K562 (cell line): Measurements from ENCODE around the gene GPR26. TPM values are rescaled to one million over a fixed set of nuclear protein-coding genes. Genes with fewer than 3 reads are reported as not detected.

Source experiments
- ATAC-seq: fragments of 200-7000 bp; cut with Tn5 transposase; 3 replicates; pipeline ENCODE4 v1.9.1; 2020; ENCODE audit warnings: moderate library complexity
- BruUV-seq: library from RNA; stranded (reverse); fragments of 400-500 nt; replicated peaks from 2 replicates; lab custom pipeline; 2021; lab: Mats Ljungman, UMichigan
- CTCF ChIA-PET: fragments of 300-600 bp; formaldehyde crosslinking; extraction: SDS; loops from one replicate; lab custom pipeline; 2021; ENCODE audit warnings: low intra/inter-chr PET ratio; lab: Yijun Ruan, JAX
- POLR2A ChIA-PET: fragments of 300-600, 350-650 bp; sonication (Branson Sonifier 250); formaldehyde crosslinking; extraction: SDS; loops from one replicate; lab custom pipeline; 2021; ENCODE audit warnings: antibody characterized with exemption, inconsistent platforms; lab: Yijun Ruan, JAX
- DNase-seq, 4 experiments: peaks; one replicate each; pipeline versions ENCODE4 v3.0.0 to v3.0.0-alpha.2; 2011 to 2018; ENCODE audit warnings: low spot score in 3 of 4, mixed read lengths in 3 of 4; ENCODE audit errors: extremely low read depth in 1 of 4
- FAIRE-seq: peaks from 2 replicates; lab custom pipeline; 2011; peaks lifted over from hg19 to GRCh38; lab: Jason Lieb, UNC
- H2AFZ ChIP-seq: 2 replicates; pipeline ENCODE4 v1.6.0; 2011; ENCODE audit warnings: low read depth, low read length, control low read depth, inconsistent platforms
- H3K27ac ChIP-seq: fragments of 200-600 bp; 3 replicates; pipeline ENCODE4 v1.8.0; 2011; ENCODE audit warnings: low read depth, mild to moderate bottlenecking, control low read depth, inconsistent platforms, low read length, moderate library complexity, mixed read lengths; ENCODE audit errors: extremely low read depth
- H3K27me3 ChIP-seq, 2 experiments: fragments of 300-600 bp in 1 of 2; 2 replicates in 1 of 2; 3 replicates in 1 of 2; pipeline versions ENCODE4 v1.6.0 to v1.8.0; 2011; ENCODE audit warnings: inconsistent platforms in 2 of 2, low read length in 2 of 2, mild to moderate bottlenecking in 1 of 2, mixed read lengths in 1 of 2, moderate library complexity in 1 of 2; ENCODE audit not compliant: control insufficient read depth in 2 of 2, insufficient read depth in 2 of 2
- H3K36me3 ChIP-seq: fragments of 300-600 bp; 3 replicates; pipeline ENCODE4 v1.8.0; 2011; ENCODE audit warnings: mild to moderate bottlenecking, low read length, inconsistent platforms; ENCODE audit not compliant: control insufficient read depth, insufficient read depth
- H3K4me1 ChIP-seq, 2 experiments: fragments of 200-600 bp in 1 of 2; replicated peaks in 1 of 2; 2 replicates in 1 of 2; 3 replicates in 1 of 2; pipeline versions ENCODE4 v1.5.1 to v1.8.0; 2011; ENCODE audit warnings: inconsistent platforms in 2 of 2, low read length in 2 of 2, mild to moderate bottlenecking in 1 of 2, mixed read lengths in 1 of 2, moderate library complexity in 1 of 2; ENCODE audit not compliant: control insufficient read depth in 2 of 2, insufficient read depth in 2 of 2
- H3K4me2 ChIP-seq: 2 replicates; pipeline ENCODE4 v1.6.1; 2011; ENCODE audit warnings: low read length, control low read depth, inconsistent platforms, mixed read lengths; ENCODE audit not compliant: insufficient read depth
- H3K4me3 ChIP-seq: fragments of 200-600 bp; sonication (generic), shearing (Covaris generic); 2 replicates; pipeline ENCODE4 v1.5.1; 2016; ENCODE audit warnings: control low read depth, inconsistent platforms
- H3K79me2 ChIP-seq: fragments of 200-600 bp; 3 replicates; pipeline ENCODE4 v1.8.0; 2011; ENCODE audit warnings: low read length, inconsistent platforms; ENCODE audit not compliant: control insufficient read depth, insufficient read depth
- H3K9ac ChIP-seq, 2 experiments: 2 replicates each; pipeline versions ENCODE4 v1.6.0 to v1.6.1; 2011; ENCODE audit warnings: low read depth in 2 of 2, low read length in 2 of 2, control low read depth in 1 of 2, inconsistent platforms in 1 of 2, mild to moderate bottlenecking in 1 of 2, mixed read lengths in 1 of 2; ENCODE audit not compliant: insufficient read depth in 1 of 2
- H3K9me1 ChIP-seq: one replicate; pipeline ENCODE4 v1.6.0; 2011; ENCODE audit warnings: inconsistent platforms, mild to moderate bottlenecking, low read length, moderate library complexity; ENCODE audit not compliant: control insufficient read depth, insufficient read depth
- H3K9me3 ChIP-seq: replicated peaks from 2 replicates; pipeline ENCODE4 v1.5.1; 2011; ENCODE audit warnings: low read depth, low read length, inconsistent platforms; ENCODE audit not compliant: control insufficient read depth, insufficient read depth
- H4K20me1 ChIP-seq: replicated peaks from 2 replicates; pipeline ENCODE4 v1.6.1; 2011; ENCODE audit warnings: low read length, inconsistent platforms, mixed read lengths; ENCODE audit not compliant: control insufficient read depth, insufficient read depth
- FOXM1 ChIP-seq, 2 experiments: fragments of 450-650 bp in 1 of 2; sonication (generic) in 1 of 2; formaldehyde crosslinking in 1 of 2; IDR thresholded peaks; 2 replicates each; pipeline versions ENCODE4 v1.6.1 to v1.9.0; 2017 to 2022; ENCODE audit warnings: low read depth in 2 of 2, mild to moderate bottlenecking in 2 of 2, missing genetic modification reagents in 1 of 2, moderate library complexity in 1 of 2
- HSF4 ChIP-seq: fragments of 250-450 bp; sonication (Bioruptor Pico); IDR thresholded peaks from 2 replicates; pipeline ENCODE4 v2.1.2; 2022; ENCODE audit warnings: mild to moderate bottlenecking, moderate library complexity, borderline replicate concordance
- KLF10 ChIP-seq: fragments of 250-450 bp; sonication (Bioruptor Pico); IDR thresholded peaks from 2 replicates; pipeline ENCODE4 v1.6.1; 2021; ENCODE audit warnings: matching md5 sums
- NFE2L1 ChIP-seq: fragments of 450-650 bp; IDR thresholded peaks from 2 replicates; pipeline ENCODE4 v1.6.1; 2016; ENCODE audit warnings: missing genetic modification characterization, low read depth, mild to moderate bottlenecking, missing compliant biosample characterization, moderate library complexity, borderline replicate concordance
- WGBS: fragments of 100-300 bp; shearing (Covaris generic); methylation state at CpG from one replicate; pipeline ENCODE4 v1.1.6; 2016; ENCODE audit warnings: low coverage, mixed read lengths; ENCODE audit not compliant: insufficient coverage; ENCODE audit errors: missing lambda C conversion rate; 5-methylcytosine and 5-hydroxymethylcytosine counted together
- in situ Hi-C: fragments of 300-500 bp; cut with MboI; formaldehyde crosslinking; loops from 4 replicates; pipeline ENCODE4 v1.15.0; 2018; ENCODE audit warnings: inconsistent platforms, mixed read lengths
- intact Hi-C: fragments of 100-400 bp; cut with micrococcal nuclease; formaldehyde crosslinking; loops from 2 replicates; pipeline ENCODE4 v1.14.2; 2022
- polyA plus RNA-seq, 8 experiments: library from polyadenylated mRNA; depleted of rRNA in 4 of 8; stranded (reverse) in 5 of 8; unstranded in 3 of 8; fragments of >200 nt; fragmentation: Nextera tagmentation in 2 of 8; fragmentation: Illumina TruSeq in 1 of 8; extraction: Ambion mirVana in 2 of 8; extraction: Trizol in 1 of 8; gene quantifications; 2 replicates each; pipeline versions ENCODE4 v1.2.1 to v1.2.3, GENCODE V29; 2011 to 2014; ENCODE audit warnings: inconsistent platforms in 1 of 8, missing spikeins in 1 of 8
- total RNA-seq, 7 experiments: library from RNA; depleted of rRNA in 6 of 7; stranded (reverse); fragments of >200 nt in 6 of 7; fragmentation: Illumina TruSeq in 2 of 7; extraction: Trizol in 2 of 7; gene quantifications; 2 replicates each; pipeline versions ENCODE4 v1.2.1 to v1.2.3, GENCODE V29; 2011 to 2021; ENCODE audit warnings: low replicate concordance in 1 of 7
- TF ChIP-seq, protein P1 (sequence below): fragments of 450-650 bp; IDR thresholded peaks from 2 replicates; pipeline ENCODE4 v1.6.1; 2016; ENCODE audit warnings: low read depth, mild to moderate bottlenecking, moderate library complexity

The GPR26 gene
- total and polyA plus RNA-seq, 9 of the 15 experiments (the other 6 are each of a cell fraction or from before 2014, with no cell fraction given): not detected

DNA sequence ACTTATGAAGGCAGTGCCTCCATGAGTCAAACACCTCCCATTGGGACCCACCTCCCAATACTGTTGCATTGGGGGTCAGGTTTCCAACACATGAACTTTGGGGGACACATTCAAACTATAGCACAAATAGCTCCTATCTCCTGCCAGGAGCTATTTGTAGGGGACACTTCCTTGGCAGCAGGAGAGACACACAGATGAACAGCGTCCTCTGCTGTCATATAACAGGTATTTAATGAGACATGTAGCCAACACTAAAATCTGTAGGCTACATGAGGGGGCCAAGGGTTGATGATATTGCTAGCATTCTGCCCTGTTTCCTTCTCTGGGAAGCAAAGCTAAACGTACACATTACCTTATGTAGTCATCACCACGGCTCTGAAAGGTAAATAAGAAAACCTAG lies 2.6 kb upstream of the GPR26 start:
- no peak overlapping the region for H3K4me3 ChIP-seq
- no peak overlapping the region for H3K4me2 ChIP-seq
- H3K27ac ChIP-seq: no peak overlapping the region
- 0% methylated on average over 3 of the region's 3 CpGs for WGBS
- ATAC-seq (no peak), DNase-seq (no peak), FAIRE-seq (no peak)
- H3K36me3 ChIP-seq: no peaks in the 10 kb centered on the region
- intact Hi-C loops (no loop called here), in situ Hi-C loops (no loop called here)
- ChIA-PET CTCF (no interaction called here), POLR2A (no interaction called here)
- TF ChIP-seq NFE2L1 (no peak), FOXM1 (IDR thresholded peaks at IDR 0.05; ENCODE audit: low read depth) (no peak), FOXM1 (CRISPR knock-in tag; IDR thresholded peaks at IDR 0.05; ENCODE audit: low read depth) (no peak), HSF4 (CRISPR knock-in tag) (no peak), KLF10 (no peak)
- TF ChIP-seq, protein P1, sequence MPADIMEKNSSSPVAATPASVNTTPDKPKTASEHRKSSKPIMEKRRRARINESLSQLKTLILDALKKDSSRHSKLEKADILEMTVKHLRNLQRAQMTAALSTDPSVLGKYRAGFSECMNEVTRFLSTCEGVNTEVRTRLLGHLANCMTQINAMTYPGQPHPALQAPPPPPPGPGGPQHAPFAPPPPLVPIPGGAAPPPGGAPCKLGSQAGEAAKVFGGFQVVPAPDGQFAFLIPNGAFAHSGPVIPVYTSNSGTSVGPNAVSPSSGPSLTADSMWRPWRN: no peak
- H4K20me1 ChIP-seq: no peaks in the 10 kb centered on the region
- H2AFZ ChIP-seq: no peak overlapping the region
- no peak overlapping the region for H3K9ac ChIP-seq
- no peaks in the 10 kb centered on the region for H3K79me2 ChIP-seq
- no TSS peak for BruUV-seq
- no peaks in the 10 kb centered on the region for H3K4me1 ChIP-seq
- peaks cover 0 to 15% of the 10 kb centered on the region in 2 experiments; a peak in 1 of 5 replicates for H3K27me3 ChIP-seq
- H3K9me3 ChIP-seq: no peaks in the 10 kb centered on the region
- H3K9me1 ChIP-seq: no peaks in the 10 kb centered on the region
